Activated T-helper 17 cell treated with anti-CD3 and anti-CD28 coated beads, Interleukin-2, amount 50 U/mL, for 72 hours (primary cell): ENCODE data around the gene CIITA. TPM values are rescaled to one million over a fixed set of nuclear protein-coding genes. Genes with fewer than 3 reads are reported as not detected.

Experiments
- ATAC-seq: fragments of 150-1000 bp; cut with Tn5 transposase; replicated peaks from 2 replicates; pipeline ENCODE4 v1.10.0; 2021; ENCODE audit warnings: mild to moderate bottlenecking, moderate library complexity
- H3K27ac Mint-ChIP-seq: one replicate; pipeline ENCODE4 v1.8.0; 2022; ENCODE audit warnings: mixed read lengths
- H3K27me3 Mint-ChIP-seq: one replicate; pipeline ENCODE4 v1.8.0; 2022; ENCODE audit warnings: mixed read lengths
- H3K36me3 Mint-ChIP-seq: one replicate; pipeline ENCODE4 v1.8.0; 2022; ENCODE audit warnings: low read depth, mild to moderate bottlenecking, mixed read lengths
- H3K4me1 Mint-ChIP-seq: one replicate; pipeline ENCODE4 v1.8.0; 2022; ENCODE audit warnings: mixed read lengths
- H3K4me3 Mint-ChIP-seq: one replicate; pipeline ENCODE4 v1.8.0; 2022; ENCODE audit warnings: mild to moderate bottlenecking, mixed read lengths
- H3K9me3 Mint-ChIP-seq: one replicate; pipeline ENCODE4 v1.8.0; 2022; ENCODE audit warnings: mixed read lengths
- total RNA-seq, 2 donors: library from RNA; stranded (reverse); gene quantifications; one replicate each; pipeline ENCODE4 v1.2.3, GENCODE V29; 2022

Gene CIITA
- total RNA-seq, 2 donors from 2014 or later = 8.6 to 64.2 TPM

DNA sequence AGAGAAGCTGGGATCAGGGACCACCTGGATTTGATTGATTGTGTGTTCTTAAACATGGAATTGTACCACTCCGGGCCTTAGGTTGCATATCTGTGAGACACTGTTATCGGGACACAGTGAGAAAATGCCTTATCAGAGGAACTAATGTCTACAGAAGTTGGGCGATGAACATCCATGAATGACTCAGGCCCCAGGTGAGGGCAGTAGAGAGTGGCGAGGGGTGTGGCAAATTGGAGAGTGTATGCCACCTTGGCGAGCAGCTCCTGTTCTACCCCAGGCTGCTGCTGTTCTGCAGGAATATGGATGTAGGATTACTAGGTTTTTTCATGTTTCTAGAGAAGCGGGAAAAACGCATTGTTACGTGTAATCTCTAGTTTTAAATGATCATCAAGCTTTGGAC is 106.2 kb downstream of the CIITA start:
- Mint-ChIP-seq H3K27ac (peak overlapping the region; percentile 89), H3K4me1 (peaks cover 41% of the 10 kb centered on the region), H3K4me3 (peak overlapping the region; percentile 85), H3K36me3 (peaks cover 80% of the 10 kb centered on the region), H3K9me3 (no peaks in the 10 kb centered on the region), H3K27me3 (no peaks in the 10 kb centered on the region)
- ATAC-seq = peak; percentile 37

DNA sequence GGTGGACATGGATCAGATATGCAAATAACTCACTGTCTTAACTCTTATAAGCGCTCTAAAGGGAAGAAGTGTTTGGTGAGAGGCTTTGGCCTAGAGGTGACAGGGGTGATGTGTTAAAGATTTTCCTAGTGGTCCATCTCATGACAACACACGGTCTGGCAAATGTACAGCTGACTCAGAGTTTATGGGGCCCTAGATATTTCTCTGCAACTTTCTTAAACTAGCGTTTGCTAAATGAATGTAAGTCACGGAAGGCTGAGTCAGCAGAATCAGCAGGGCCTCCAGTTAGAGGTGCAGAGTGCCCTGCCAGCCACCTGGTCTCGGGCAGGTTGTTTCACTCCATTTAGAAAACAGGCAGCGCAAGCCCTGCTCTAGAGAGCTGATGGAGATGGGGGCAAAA is 107.5 kb downstream of the CIITA start:
- Mint-ChIP-seq H3K27me3 (no peaks in the 10 kb centered on the region), H3K36me3 (peaks cover 72% of the 10 kb centered on the region), H3K27ac (peak overlapping the region; percentile 89), H3K4me1 (peaks cover 52% of the 10 kb centered on the region), H3K4me3 (peak overlapping the region; percentile 85), H3K9me3 (no peaks in the 10 kb centered on the region)
- ATAC-seq = no peak

Other genes with a start within 250 kb of the CIITA start
- 1 to 10 TPM in 1 of 2 donors, under 1 TPM in 1; 0.19 to 2.4 TPM for gene TEKT5, start 182.3 kb upstream of the CIITA start, total RNA-seq
- gene NUBP1, start 133.4 kb upstream of the CIITA start, total RNA-seq = 10 to 100 TPM; 32.9 to 46.6 TPM
- under 1 TPM; 0.22 to 0.69 TPM for gene TVP23A, start 58.4 kb upstream of the CIITA start, total RNA-seq
- 10 to 100 TPM; 22.6 to 24.6 TPM for gene DEXI, start 65.3 kb downstream of the CIITA start, total RNA-seq
- gene CLEC16A, start 67.4 kb downstream of the CIITA start, total RNA-seq = 10 to 100 TPM; 24.3 to 24.8 TPM